K562 (cell line): Measurements from ENCODE around the gene TULP1. TPM values are rescaled to one million over a fixed set of nuclear protein-coding genes. Genes with fewer than 3 reads are reported as not detected.

Experiments used
- ATAC-seq: fragments of 200-7000 bp; cut with Tn5 transposase; 3 replicates; pipeline ENCODE4 v1.9.1; 2020; ENCODE audit warnings: moderate library complexity
- BruUV-seq: library from RNA; stranded (reverse); fragments of 400-500 nt; replicated peaks from 2 replicates; lab custom pipeline; 2021; lab: Mats Ljungman, UMichigan
- CTCF ChIA-PET: fragments of 300-600 bp; formaldehyde crosslinking; extraction: SDS; loops from one replicate; lab custom pipeline; 2021; ENCODE audit warnings: low intra/inter-chr PET ratio; lab: Yijun Ruan, JAX
- POLR2A ChIA-PET: fragments of 300-600, 350-650 bp; sonication (Branson Sonifier 250); formaldehyde crosslinking; extraction: SDS; loops from one replicate; lab custom pipeline; 2021; ENCODE audit warnings: antibody characterized with exemption, inconsistent platforms; lab: Yijun Ruan, JAX
- DNase-seq, 4 experiments: peaks; one replicate each; pipeline versions ENCODE4 v3.0.0 to v3.0.0-alpha.2; 2011 to 2018; ENCODE audit warnings: low spot score in 3 of 4, mixed read lengths in 3 of 4; ENCODE audit errors: extremely low read depth in 1 of 4
- FAIRE-seq: peaks from 2 replicates; lab custom pipeline; 2011; peaks lifted over from hg19 to GRCh38; lab: Jason Lieb, UNC
- H2AFZ ChIP-seq: 2 replicates; pipeline ENCODE4 v1.6.0; 2011; ENCODE audit warnings: low read depth, low read length, control low read depth, inconsistent platforms
- H3K27ac ChIP-seq: fragments of 200-600 bp; 3 replicates; pipeline ENCODE4 v1.8.0; 2011; ENCODE audit warnings: low read depth, mild to moderate bottlenecking, control low read depth, inconsistent platforms, low read length, moderate library complexity, mixed read lengths; ENCODE audit errors: extremely low read depth
- H3K27me3 ChIP-seq, 2 experiments: fragments of 300-600 bp in 1 of 2; 2 replicates in 1 of 2; 3 replicates in 1 of 2; pipeline versions ENCODE4 v1.6.0 to v1.8.0; 2011; ENCODE audit warnings: inconsistent platforms in 2 of 2, low read length in 2 of 2, mild to moderate bottlenecking in 1 of 2, mixed read lengths in 1 of 2, moderate library complexity in 1 of 2; ENCODE audit not compliant: control insufficient read depth in 2 of 2, insufficient read depth in 2 of 2
- H3K36me3 ChIP-seq: fragments of 300-600 bp; 3 replicates; pipeline ENCODE4 v1.8.0; 2011; ENCODE audit warnings: mild to moderate bottlenecking, low read length, inconsistent platforms; ENCODE audit not compliant: control insufficient read depth, insufficient read depth
- H3K4me1 ChIP-seq, 2 experiments: fragments of 200-600 bp in 1 of 2; replicated peaks in 1 of 2; 2 replicates in 1 of 2; 3 replicates in 1 of 2; pipeline versions ENCODE4 v1.5.1 to v1.8.0; 2011; ENCODE audit warnings: inconsistent platforms in 2 of 2, low read length in 2 of 2, mild to moderate bottlenecking in 1 of 2, mixed read lengths in 1 of 2, moderate library complexity in 1 of 2; ENCODE audit not compliant: control insufficient read depth in 2 of 2, insufficient read depth in 2 of 2
- H3K4me2 ChIP-seq: 2 replicates; pipeline ENCODE4 v1.6.1; 2011; ENCODE audit warnings: low read length, control low read depth, inconsistent platforms, mixed read lengths; ENCODE audit not compliant: insufficient read depth
- H3K4me3 ChIP-seq: fragments of 200-600 bp; sonication (generic), shearing (Covaris generic); 2 replicates; pipeline ENCODE4 v1.5.1; 2016; ENCODE audit warnings: control low read depth, inconsistent platforms
- H3K79me2 ChIP-seq: fragments of 200-600 bp; 3 replicates; pipeline ENCODE4 v1.8.0; 2011; ENCODE audit warnings: low read length, inconsistent platforms; ENCODE audit not compliant: control insufficient read depth, insufficient read depth
- H3K9ac ChIP-seq, 2 experiments: 2 replicates each; pipeline versions ENCODE4 v1.6.0 to v1.6.1; 2011; ENCODE audit warnings: low read depth in 2 of 2, low read length in 2 of 2, control low read depth in 1 of 2, inconsistent platforms in 1 of 2, mild to moderate bottlenecking in 1 of 2, mixed read lengths in 1 of 2; ENCODE audit not compliant: insufficient read depth in 1 of 2
- H3K9me1 ChIP-seq: one replicate; pipeline ENCODE4 v1.6.0; 2011; ENCODE audit warnings: inconsistent platforms, mild to moderate bottlenecking, low read length, moderate library complexity; ENCODE audit not compliant: control insufficient read depth, insufficient read depth
- H3K9me3 ChIP-seq: replicated peaks from 2 replicates; pipeline ENCODE4 v1.5.1; 2011; ENCODE audit warnings: low read depth, low read length, inconsistent platforms; ENCODE audit not compliant: control insufficient read depth, insufficient read depth
- H4K20me1 ChIP-seq: replicated peaks from 2 replicates; pipeline ENCODE4 v1.6.1; 2011; ENCODE audit warnings: low read length, inconsistent platforms, mixed read lengths; ENCODE audit not compliant: control insufficient read depth, insufficient read depth
- CC2D1A ChIP-seq: fragments of 450-650 bp; IDR thresholded peaks from 2 replicates; pipeline ENCODE4 v1.6.1; 2017; ENCODE audit warnings: mild to moderate bottlenecking
- CEBPZ ChIP-seq: fragments of 150-350 bp; IDR thresholded peaks from 2 replicates; pipeline ENCODE4 v1.6.1; 2014; ENCODE audit warnings: low read depth, mild to moderate bottlenecking, low read length, borderline replicate concordance
- CHD2 ChIP-seq: IDR thresholded peaks from 2 replicates; pipeline ENCODE4 v1.6.1; 2011; ENCODE audit warnings: low read depth, low read length
- KLF1 ChIP-seq: fragments of 450-650 bp; IDR thresholded peaks from 2 replicates; pipeline ENCODE4 v1.6.1; 2016; ENCODE audit warnings: missing genetic modification characterization, missing compliant biosample characterization
- MTA3 ChIP-seq: fragments of 450-650 bp; formaldehyde crosslinking; IDR thresholded peaks from 2 replicates; pipeline ENCODE4 v1.6.1; 2017; ENCODE audit warnings: mild to moderate bottlenecking, borderline replicate concordance
- MYC ChIP-seq, 2 experiments: fragments of 250-450 bp in 1 of 2; sonication (Bioruptor Pico) in 1 of 2; IDR thresholded peaks; 2 replicates each; pipeline versions ENCODE4 v1.5.1 to v1.6.1; 2012 to 2021; ENCODE audit warnings: low read depth in 2 of 2, borderline replicate concordance in 1 of 2, improper control_type of control experiment in 1 of 2, low read length in 1 of 2, mild to moderate bottlenecking in 1 of 2, moderate library complexity in 1 of 2
- RBM15 ChIP-seq: fragments of 200-400 bp; formaldehyde crosslinking; IDR thresholded peaks from 2 replicates; pipeline ENCODE4 v1.6.1; 2018; ENCODE audit warnings: mild to moderate bottlenecking, low read length, moderate library complexity; ENCODE audit not compliant: insufficient read depth
- SMARCA4 ChIP-seq: fragments of 450-650 bp; IDR thresholded peaks from 2 replicates; pipeline ENCODE4 v1.6.1; 2016
- TAF9B ChIP-seq: fragments of 450-650 bp; IDR thresholded peaks from 2 replicates; pipeline ENCODE4 v1.6.1; 2018; ENCODE audit warnings: mild to moderate bottlenecking; ENCODE audit not compliant: partially characterized antibody
- TCF3 ChIP-seq: sonication (generic); formaldehyde crosslinking; IDR thresholded peaks from 2 replicates; pipeline ENCODE4 v1.4.0; 2020; ENCODE audit warnings: mild to moderate bottlenecking, missing genetic modification reagents
- TRIM28 ChIP-seq: fragments of 450-650 bp; IDR thresholded peaks from 2 replicates; pipeline ENCODE4 v1.6.1; 2017
- WGBS: fragments of 100-300 bp; shearing (Covaris generic); methylation state at CpG from one replicate; pipeline ENCODE4 v1.1.6; 2016; ENCODE audit warnings: low coverage, mixed read lengths; ENCODE audit not compliant: insufficient coverage; ENCODE audit errors: missing lambda C conversion rate; 5-methylcytosine and 5-hydroxymethylcytosine counted together
- in situ Hi-C: fragments of 300-500 bp; cut with MboI; formaldehyde crosslinking; loops from 4 replicates; pipeline ENCODE4 v1.15.0; 2018; ENCODE audit warnings: inconsistent platforms, mixed read lengths
- intact Hi-C: fragments of 100-400 bp; cut with micrococcal nuclease; formaldehyde crosslinking; loops from 2 replicates; pipeline ENCODE4 v1.14.2; 2022
- polyA plus RNA-seq, 8 experiments: library from polyadenylated mRNA; depleted of rRNA in 4 of 8; stranded (reverse) in 5 of 8; unstranded in 3 of 8; fragments of >200 nt; fragmentation: Nextera tagmentation in 2 of 8; fragmentation: Illumina TruSeq in 1 of 8; extraction: Ambion mirVana in 2 of 8; extraction: Trizol in 1 of 8; gene quantifications; 2 replicates each; pipeline versions ENCODE4 v1.2.1 to v1.2.3, GENCODE V29; 2011 to 2014; ENCODE audit warnings: inconsistent platforms in 1 of 8, missing spikeins in 1 of 8
- total RNA-seq, 7 experiments: library from RNA; depleted of rRNA in 6 of 7; stranded (reverse); fragments of >200 nt in 6 of 7; fragmentation: Illumina TruSeq in 2 of 7; extraction: Trizol in 2 of 7; gene quantifications; 2 replicates each; pipeline versions ENCODE4 v1.2.1 to v1.2.3, GENCODE V29; 2011 to 2021; ENCODE audit warnings: low replicate concordance in 1 of 7

TULP1 gene
- total and polyA plus RNA-seq, 9 of the 15 experiments (the other 6 are each of a cell fraction or from before 2014, with no cell fraction given): 0.06 to 0.17 (median 0.09) TPM; not detected in 6

- 2% methylated on average over 6 of the region's 6 CpGs for WGBS
- in situ Hi-C loops (no loop called here), intact Hi-C loops (no loop called here)
- H3K9ac ChIP-seq: no peak overlapping the region
- H2AFZ ChIP-seq: peak overlapping the region; percentile 5; the same call in 1 of the 2 replicates
- H3K27ac ChIP-seq: no peak overlapping the region
- ATAC-seq (no peak), DNase-seq (no peak), FAIRE-seq (no peak)
- no peaks in the 10 kb centered on the region for H3K9me1 ChIP-seq
- BruUV-seq: no TSS peak
- no peaks in the 10 kb centered on the region for H3K36me3 ChIP-seq
- no peak overlapping the region for H3K4me2 ChIP-seq
- H3K9me3 ChIP-seq: peaks cover 6% of the 10 kb centered on the region
- peaks cover 9 to 24% of the 10 kb centered on the region in 2 experiments; a peak in 4 of 5 replicates for H3K27me3 ChIP-seq
- H3K4me1 ChIP-seq: no peaks in the 10 kb centered on the region
- no peak overlapping the region for H3K4me3 ChIP-seq
- ChIA-PET CTCF (no interaction called here), POLR2A (interaction anchor here (0.6 kb wide), 1 partner anchor 154 kb away, joined by 3 read pairs; no protein-coding TSS in a partner anchor)
- no peaks in the 10 kb centered on the region for H4K20me1 ChIP-seq
- no peaks in the 10 kb centered on the region for H3K79me2 ChIP-seq
- TF ChIP-seq TAF9B (no peak), KLF1 (no peak), CEBPZ (no peak), TCF3 (CRISPR knock-in tag) (no peak), SMARCA4 (no peak), MTA3 (no peak), TRIM28 (no peak), MYC (IDR thresholded peaks at IDR 0.05; ENCODE audit: low read depth, low read length) (no peak), MYC (CRISPR knock-in tag; IDR thresholded peaks at IDR 0.05; ENCODE audit: borderline replicate concordance, low read depth) (no peak), CC2D1A (no peak), RBM15 (no peak), CHD2 (no peak)
- TF ChIP-seq, all 486 proteins: peak for 0
Measured at GRCh38 chr6:35547676-35548075, 35.0 kb upstream of the TULP1 start.
